ENCODE measurements around the gene EXOSC1. TPM values are rescaled to one million over a fixed set of nuclear protein-coding genes. Genes with fewer than 3 reads are reported as not detected.
A peak's percentile ranks its signal among the peaks of the same experiment; 100 is the strongest.

The EXOSC1 gene
- total and polyA plus RNA-seq, 2 of the 13 experiments (the other 11 are each of a cell fraction or from before 2014, with no cell fraction given) = 36.3 to 39.9 TPM

DNA sequence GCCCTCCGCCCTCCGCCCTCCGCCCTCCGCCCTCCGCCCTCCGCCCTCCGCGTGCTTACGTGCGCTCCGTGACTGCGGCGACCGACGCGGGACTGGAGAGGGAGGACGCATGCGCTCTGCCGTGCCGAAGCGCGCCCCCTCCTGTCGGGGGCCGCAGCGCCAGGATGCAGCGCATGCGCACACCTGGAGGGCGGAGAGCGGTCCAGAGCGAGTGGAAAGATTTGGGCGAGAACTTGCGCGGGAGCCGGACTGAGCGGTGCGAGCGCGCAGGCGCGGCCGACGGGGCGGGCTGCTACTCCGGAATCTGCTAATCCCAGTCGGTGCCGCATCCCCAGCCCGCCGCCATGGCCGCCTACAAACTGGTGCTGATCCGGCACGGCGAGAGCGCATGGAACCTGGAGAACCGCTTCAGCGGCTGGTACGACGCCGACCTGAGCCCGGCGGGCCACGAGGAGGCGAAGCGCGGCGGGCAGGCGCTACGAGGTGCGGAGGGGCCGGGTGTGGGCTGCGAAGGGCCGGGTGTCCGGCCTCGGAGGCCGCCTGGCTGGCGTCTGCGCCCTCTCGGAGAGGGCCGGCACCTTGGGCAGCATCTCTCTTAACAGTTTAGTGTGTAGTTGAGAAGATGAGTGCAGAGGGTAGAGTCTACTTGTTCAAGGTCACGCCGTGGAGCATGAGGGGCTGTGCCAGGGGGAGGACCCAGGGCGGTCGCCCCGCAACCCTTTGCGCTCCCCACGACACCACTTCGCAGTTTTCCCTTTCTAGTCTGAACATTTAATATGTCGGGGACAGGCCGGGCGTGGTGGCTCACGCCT lies 19.6 kb downstream of the EXOSC1 start, which contains the start of gene PGAM1 (continued):
- TF ChIP-seq HMGXB4 (CRISPR knock-in tag; IDR thresholded peaks at IDR 0.05; ENCODE audit: borderline replicate concordance in 1 of 2, low read depth in 1 of 2) (peak; percentile 68 to 84; a peak in 3 of 4 replicates), BHLHE40 (IDR thresholded peaks at IDR 0.05; ENCODE audit: low read length) (0 out of 2 replicates have a peak, but pooled peaks have one; percentile 20), HDAC1 (CRISPR knock-in tag; IDR thresholded peaks at IDR 0.05) (peak; percentile 32; the same call in 1 of the 2 replicates), CENPT (CRISPR knock-in tag; IDR thresholded peaks at IDR 0.05; ENCODE audit: low read depth) (no peak), HMG20A (CRISPR knock-in tag; IDR thresholded peaks at IDR 0.05; ENCODE audit: borderline replicate concordance) (0 out of 2 replicates have a peak, but pooled peaks have one; percentile 22), SETDB1 (CRISPR knock-in tag; IDR thresholded peaks at IDR 0.05; ENCODE audit: borderline replicate concordance) (no peak), ZNF24 (IDR thresholded peaks at IDR 0.05) (no peak), REPIN1 (CRISPR knock-in tag; IDR thresholded peaks at IDR 0.05; ENCODE audit: borderline replicate concordance, low read depth) (peak; percentile 51; the same call in 1 of the 2 replicates), ZNF746 (CRISPR knock-in tag; IDR thresholded peaks at IDR 0.05) (no peak), POGK (CRISPR knock-in tag; conservative IDR thresholded peaks at IDR 0.05) (peak; percentile 73), KLF16 (CRISPR knock-in tag; IDR thresholded peaks at IDR 0.05) (peak in 1 of 2 experiments; percentile 53; a peak in 1 of 4 replicates), EP300 (IDR thresholded peaks at IDR 0.05; ENCODE audit: low read depth in 2 of 2, low read length in 2 of 2) (0 out of 4 replicates have a peak, but pooled peaks of 1 of the 2 experiments have one; percentile 30), EP300 (CRISPR knock-in tag; IDR thresholded peaks at IDR 0.05; ENCODE audit: borderline replicate concordance) (no peak; the same call in 1 of the 2 replicates), TEAD2 (CRISPR knock-in tag; IDR thresholded peaks at IDR 0.05) (no peak), KDM2A (CRISPR knock-in tag; IDR thresholded peaks at IDR 0.05; ENCODE audit: borderline replicate concordance, low read depth) (peak; percentile 85), CHD2 (IDR thresholded peaks at IDR 0.05; ENCODE audit: low read depth, low read length) (peak; percentile 63), ZNF772 (CRISPR knock-in tag; IDR thresholded peaks at IDR 0.05) (peak; percentile 16; the same call in 1 of the 2 replicates)
- TF ChIP-seq, protein P1, sequence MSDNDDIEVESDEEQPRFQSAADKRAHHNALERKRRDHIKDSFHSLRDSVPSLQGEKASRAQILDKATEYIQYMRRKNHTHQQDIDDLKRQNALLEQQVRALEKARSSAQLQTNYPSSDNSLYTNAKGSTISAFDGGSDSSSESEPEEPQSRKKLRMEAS (IDR thresholded peaks at IDR 0.05) = peak; percentile 61; the same call in 1 of the 2 replicates
- TF ChIP-seq, protein P2, sequence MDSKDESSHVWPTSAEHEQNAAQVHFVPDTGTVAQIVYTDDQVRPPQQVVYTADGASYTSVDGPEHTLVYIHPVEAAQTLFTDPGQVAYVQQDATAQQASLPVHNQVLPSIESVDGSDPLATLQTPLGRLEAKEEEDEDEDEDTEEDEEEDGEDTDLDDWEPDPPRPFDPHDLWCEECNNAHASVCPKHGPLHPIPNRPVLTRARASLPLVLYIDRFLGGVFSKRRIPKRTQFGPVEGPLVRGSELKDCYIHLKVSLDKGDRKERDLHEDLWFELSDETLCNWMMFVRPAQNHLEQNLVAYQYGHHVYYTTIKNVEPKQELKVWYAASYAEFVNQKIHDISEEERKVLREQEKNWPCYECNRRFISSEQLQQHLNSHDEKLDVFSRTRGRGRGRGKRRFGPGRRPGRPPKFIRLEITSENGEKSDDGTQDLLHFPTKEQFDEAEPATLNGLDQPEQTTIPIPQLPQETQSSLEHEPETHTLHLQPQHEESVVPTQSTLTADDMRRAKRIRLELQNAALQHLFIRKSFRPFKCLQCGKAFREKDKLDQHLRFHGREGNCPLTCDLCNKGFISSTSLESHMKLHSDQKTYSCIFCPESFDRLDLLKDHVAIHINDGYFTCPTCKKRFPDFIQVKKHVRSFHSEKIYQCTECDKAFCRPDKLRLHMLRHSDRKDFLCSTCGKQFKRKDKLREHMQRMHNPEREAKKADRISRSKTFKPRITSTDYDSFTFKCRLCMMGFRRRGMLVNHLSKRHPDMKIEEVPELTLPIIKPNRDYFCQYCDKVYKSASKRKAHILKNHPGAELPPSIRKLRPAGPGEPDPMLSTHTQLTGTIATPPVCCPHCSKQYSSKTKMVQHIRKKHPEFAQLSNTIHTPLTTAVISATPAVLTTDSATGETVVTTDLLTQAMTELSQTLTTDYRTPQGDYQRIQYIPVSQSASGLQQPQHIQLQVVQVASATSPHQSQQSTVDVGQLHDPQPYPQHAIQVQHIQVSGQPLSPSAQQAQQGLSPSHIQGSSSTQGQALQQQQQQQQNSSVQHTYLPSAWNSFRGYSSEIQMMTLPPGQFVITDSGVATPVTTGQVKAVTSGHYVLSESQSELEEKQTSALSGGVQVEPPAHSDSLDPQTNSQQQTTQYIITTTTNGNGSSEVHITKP (CRISPR knock-in tag; IDR thresholded peaks at IDR 0.05; ENCODE audit: low read depth) = no peak

All from HepG2 (cell line).